Vagina (tissue), 2 donors: Measurements from ENCODE around the gene RAPH1.

Experiments
- CTCF ChIP-seq, 3 experiments: fragments of 450-650 bp in 2 of 3; fragments of 200-600 bp in 1 of 3; sonication (generic) in 1 of 3; IDR thresholded peaks; one replicate each; pipeline ENCODE4 v1.5.1; 2017 to 2019; ENCODE audit warnings: antibody characterized with exemption in 3 of 3, mild to moderate bottlenecking in 2 of 3, moderate library complexity in 2 of 3
- POLR2AphosphoS5 ChIP-seq, 2 donors: sonication (generic); formaldehyde crosslinking; IDR thresholded peaks; one replicate each; pipeline ENCODE4 v1.9.0; 2017; ENCODE audit warnings: antibody characterized with exemption in 2 of 2, mild to moderate bottlenecking in 2 of 2, low read depth in 1 of 2; ENCODE audit not compliant: insufficient read depth in 1 of 2

GRCh38 chr2:203471323-203471722, 63.8 kb downstream of the RAPH1 start:
- TF ChIP-seq POLR2AphosphoS5 (IDR thresholded peaks at IDR 0.05; ENCODE audit: insufficient read depth in 1 of 2, low read depth in 1 of 2) = no peak
- no peak for TF ChIP-seq CTCF (IDR thresholded peaks at IDR 0.05)
